Measurements from ENCODE around the gene RIN3. TPM values are rescaled to one million over a fixed set of nuclear protein-coding genes. Genes with fewer than 3 reads are reported as not detected.

Gene RIN3
- total and polyA plus RNA-seq, 2 donors (not counting 3 experiments of a cell fraction or from before 2014, with no cell fraction given) = 5.1 to 20.8 TPM

DNA sequence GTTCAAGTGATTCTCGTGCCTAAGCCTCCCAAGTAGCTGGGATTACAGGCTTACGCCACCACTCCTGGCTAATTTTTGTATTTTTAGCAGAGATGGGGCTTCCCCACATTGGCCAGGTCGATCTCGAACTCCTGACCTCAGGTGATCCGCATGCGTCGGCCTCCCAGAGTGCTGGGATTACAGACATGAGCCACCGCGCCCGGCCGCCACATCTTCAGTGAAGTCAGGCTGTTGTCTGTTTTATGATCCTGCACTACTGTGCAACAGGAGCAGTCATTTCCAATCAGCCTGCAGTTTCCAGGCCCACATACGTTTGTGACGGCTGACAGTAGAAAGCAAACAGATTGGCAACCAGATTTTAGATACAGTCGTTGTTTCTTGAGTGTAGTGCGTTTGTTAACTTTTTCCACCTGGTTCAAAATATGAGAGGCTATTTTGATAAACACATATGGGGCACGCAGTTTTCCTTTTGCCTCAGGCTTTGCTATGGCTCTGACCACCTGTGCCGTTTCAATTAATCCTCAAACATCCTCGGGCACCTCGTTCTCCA is 160.1 kb downstream of the RIN3 start:
- Histone ChIP-seq H3K36me3 (ENCODE audit: control insufficient read depth in 2 of 2, extremely low read depth in 1 of 2, insufficient read depth in 2 of 2, low read length in 2 of 2) (peaks cover 0 to 4% of the 10 kb centered on the region in 2 experiments), H3K27ac (ENCODE audit: insufficient read depth, low read depth, low read length) (no peak overlapping the region), H4K20me1 (replicated peaks; ENCODE audit: control insufficient read depth, extremely low read depth, insufficient read depth, low read length) (no peaks in the 10 kb centered on the region), H3K4me1 (ENCODE audit: control insufficient read depth, extremely low read depth, insufficient read depth, low read length) (no peaks in the 10 kb centered on the region), H3K27me3 (ENCODE audit: control insufficient read depth in 2 of 2, insufficient read depth in 2 of 2, low read length in 2 of 2) (no peaks in the 10 kb centered on the region), H3K4me2 (ENCODE audit: insufficient read depth, low read length) (no peak overlapping the region), H3K9me1 (replicated peaks; ENCODE audit: control insufficient read depth, extremely low read depth, insufficient read depth, low read length) (no peaks in the 10 kb centered on the region), H2AFZ (ENCODE audit: low read depth, low read length) (no peak overlapping the region), H3K79me2 (ENCODE audit: control insufficient read depth, insufficient read depth, low read length) (no peaks in the 10 kb centered on the region), H3K9ac (replicated peaks; ENCODE audit: extremely low read depth, insufficient read depth, low read length) (no peak overlapping the region), H3K4me3 (replicated peaks in 1 of 3; ENCODE audit: insufficient read depth in 1 of 3, low read depth in 1 of 3, low read length in 3 of 3) (no peak overlapping the region), H3K9me3 (replicated peaks; ENCODE audit: control insufficient read depth, insufficient read depth, low read length) (no peaks in the 10 kb centered on the region)
- BruUV-seq (replicated peaks) = no TSS peak
- dilution Hi-C loops (cut with MboI; ENCODE audit: extremely low pct_ligation_motif_present, low sequenced_read_pairs) (no loop called here), intact Hi-C loops (cut with micrococcal nuclease) (no loop called here)
- DNase-seq (ENCODE audit: low read depth, low spot score) (no peak), FAIRE-seq (no peak)
- ChIA-PET CTCF (interaction anchor here (3.1 kb wide), 1 partner anchor 13 kb away, joined by 18 read pairs; no protein-coding TSS in a partner anchor), POLR2A (no interaction called here)
- no peak for TF ChIP-seq GATA2 (IDR thresholded peaks at IDR 0.05; ENCODE audit: insufficient read depth, insufficient read length, low read depth, low read length)
- no peak for TF ChIP-seq MYC (IDR thresholded peaks at IDR 0.05; ENCODE audit: low read depth, low read length)
- TF ChIP-seq FOS (IDR thresholded peaks at IDR 0.05; ENCODE audit: borderline replicate concordance, insufficient read depth, low read length) = no peak
- TF ChIP-seq POLR2A (IDR thresholded peaks at IDR 0.05; ENCODE audit: low read depth, low read length) = no peak
- TF ChIP-seq POLR2AphosphoS5 (IDR thresholded peaks at IDR 0.05; ENCODE audit: insufficient read depth, low read depth, low read length) = no peak
- TF ChIP-seq, protein P1, sequence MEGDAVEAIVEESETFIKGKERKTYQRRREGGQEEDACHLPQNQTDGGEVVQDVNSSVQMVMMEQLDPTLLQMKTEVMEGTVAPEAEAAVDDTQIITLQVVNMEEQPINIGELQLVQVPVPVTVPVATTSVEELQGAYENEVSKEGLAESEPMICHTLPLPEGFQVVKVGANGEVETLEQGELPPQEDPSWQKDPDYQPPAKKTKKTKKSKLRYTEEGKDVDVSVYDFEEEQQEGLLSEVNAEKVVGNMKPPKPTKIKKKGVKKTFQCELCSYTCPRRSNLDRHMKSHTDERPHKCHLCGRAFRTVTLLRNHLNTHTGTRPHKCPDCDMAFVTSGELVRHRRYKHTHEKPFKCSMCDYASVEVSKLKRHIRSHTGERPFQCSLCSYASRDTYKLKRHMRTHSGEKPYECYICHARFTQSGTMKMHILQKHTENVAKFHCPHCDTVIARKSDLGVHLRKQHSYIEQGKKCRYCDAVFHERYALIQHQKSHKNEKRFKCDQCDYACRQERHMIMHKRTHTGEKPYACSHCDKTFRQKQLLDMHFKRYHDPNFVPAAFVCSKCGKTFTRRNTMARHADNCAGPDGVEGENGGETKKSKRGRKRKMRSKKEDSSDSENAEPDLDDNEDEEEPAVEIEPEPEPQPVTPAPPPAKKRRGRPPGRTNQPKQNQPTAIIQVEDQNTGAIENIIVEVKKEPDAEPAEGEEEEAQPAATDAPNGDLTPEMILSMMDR (IDR thresholded peaks at IDR 0.05; ENCODE audit: extremely low read depth in 1 of 2, insufficient read depth in 1 of 2, low read depth in 1 of 2, low read length in 2 of 2) = no peak
- no peak for TF ChIP-seq JUN (IDR thresholded peaks at IDR 0.05; ENCODE audit: borderline replicate concordance, insufficient read depth, insufficient read length, low read depth)
- no peak for TF ChIP-seq EZH2 (IDR thresholded peaks at IDR 0.05; ENCODE audit: borderline replicate concordance, low read depth, low read length, severe bottlenecking)
- TF ChIP-seq, protein P2, sequence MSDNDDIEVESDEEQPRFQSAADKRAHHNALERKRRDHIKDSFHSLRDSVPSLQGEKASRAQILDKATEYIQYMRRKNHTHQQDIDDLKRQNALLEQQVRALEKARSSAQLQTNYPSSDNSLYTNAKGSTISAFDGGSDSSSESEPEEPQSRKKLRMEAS (IDR thresholded peaks at IDR 0.05; ENCODE audit: insufficient read depth, insufficient read length) = no peak
